Fibroblast of skin of abdomen (primary cell): ENCODE data around the gene RASSF3.
"Not testable (repeated sequence)": the region's sequence is repeated elsewhere in the genome, so short reads cannot be mapped to it uniquely, and the experiment has no call there.

ENCODE experiments used
- DNase-seq: peaks from one replicate; pipeline ENCODE4 v3.0.0-alpha.2; 2013

The RASSF3 gene

DNA sequence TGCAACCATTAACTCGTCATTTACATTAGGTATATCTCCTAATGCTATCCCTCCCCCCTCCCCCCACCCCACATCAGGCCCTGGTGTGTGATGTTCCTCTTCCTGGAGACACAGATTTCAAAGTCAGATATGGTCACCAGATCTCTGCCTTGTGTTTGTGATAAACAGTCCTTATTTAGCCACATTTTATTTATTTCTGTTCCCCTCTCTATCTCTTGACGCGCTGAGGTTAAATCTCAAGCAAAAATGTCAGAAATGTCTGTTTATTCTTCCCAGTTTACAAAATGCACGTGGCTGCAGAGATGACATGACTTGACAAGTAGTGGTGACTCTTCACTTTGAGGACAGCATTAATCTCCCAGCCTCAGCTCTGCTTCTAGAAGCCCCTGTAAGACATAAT lies 11.5 kb upstream of the RASSF3 start:
- DNase-seq = no peak

DNA sequence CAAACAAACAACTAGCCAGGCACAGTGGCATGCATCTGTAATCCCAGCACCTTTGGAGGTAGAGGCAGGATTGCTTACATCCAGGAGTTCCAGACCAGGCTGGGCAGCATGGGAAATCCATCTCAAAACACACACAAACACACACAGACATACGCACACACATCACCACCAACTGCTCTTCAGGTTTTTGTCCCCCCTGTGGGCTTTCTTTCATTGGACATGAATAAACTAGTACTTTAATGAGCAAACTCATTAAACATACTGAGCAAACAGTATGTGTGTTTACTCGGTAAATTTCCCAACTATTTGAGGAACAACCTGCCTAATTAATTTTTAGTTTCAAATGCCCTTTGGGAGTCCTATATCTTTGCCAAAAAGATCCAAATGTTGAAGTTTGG lies 10.1 kb upstream of the RASSF3 start:
- DNase-seq = no peak

DNA sequence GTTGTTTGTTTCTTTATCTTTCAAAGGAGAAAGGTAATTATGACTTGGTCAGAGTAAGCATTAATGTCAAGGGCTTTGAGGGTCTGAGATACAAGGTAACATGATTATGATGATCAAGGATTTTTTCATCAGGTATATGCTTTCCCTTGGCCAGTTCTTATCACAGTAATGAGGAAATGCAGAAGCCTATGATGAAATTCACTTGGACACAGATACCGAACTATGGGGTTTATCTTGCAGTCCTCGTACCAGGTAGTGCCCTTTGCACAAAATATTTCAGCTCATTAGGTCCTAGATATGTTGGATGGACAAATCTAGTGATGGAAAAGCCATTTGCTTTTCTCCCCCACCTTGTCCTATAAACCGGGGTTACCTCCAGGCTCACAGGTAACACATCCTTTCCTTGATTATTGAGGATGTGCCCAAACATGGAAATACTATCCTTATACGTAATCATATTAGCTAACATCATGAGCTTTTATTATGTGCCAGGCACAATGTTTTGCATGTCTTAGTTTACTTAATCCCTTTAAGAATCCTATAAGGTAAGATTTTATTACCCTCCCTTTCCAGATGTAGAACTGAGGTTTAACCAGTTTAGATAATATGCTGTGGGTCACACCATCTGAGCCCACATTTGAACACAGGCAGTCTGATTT lies 7.0 kb upstream of the RASSF3 start:
- no peak for DNase-seq

DNA sequence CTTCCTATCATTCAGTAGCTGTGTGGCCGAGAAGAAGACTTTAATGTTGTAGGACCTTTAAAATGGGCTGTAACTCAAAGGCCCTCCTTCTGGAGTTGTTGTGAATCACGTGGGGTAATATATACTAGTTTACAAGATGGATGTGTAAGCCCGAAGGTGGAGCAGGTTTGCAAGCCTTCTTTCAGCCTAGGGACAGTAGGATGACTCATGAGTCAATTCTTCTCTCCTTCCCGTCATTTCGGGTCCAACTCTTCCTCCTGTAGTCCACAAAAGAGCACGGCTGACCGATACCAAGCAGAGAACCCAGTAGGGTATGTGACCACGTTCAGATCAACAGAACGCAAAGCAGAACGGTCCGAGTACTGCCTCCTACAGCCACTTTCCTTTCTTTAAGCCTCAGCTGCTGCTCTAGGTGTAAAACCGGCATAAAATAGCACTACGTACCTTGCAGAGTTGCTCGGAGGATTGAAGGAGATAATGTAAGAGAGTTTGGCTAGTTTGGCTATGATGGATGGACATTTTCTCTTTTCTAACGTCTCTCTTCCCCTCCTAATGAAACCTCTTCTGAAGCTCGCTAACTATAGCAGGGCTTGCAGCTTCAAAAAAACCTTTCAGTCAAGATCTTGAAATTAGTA lies 1.3 kb upstream of the RASSF3 start:
- DNase-seq = no peak

DNA sequence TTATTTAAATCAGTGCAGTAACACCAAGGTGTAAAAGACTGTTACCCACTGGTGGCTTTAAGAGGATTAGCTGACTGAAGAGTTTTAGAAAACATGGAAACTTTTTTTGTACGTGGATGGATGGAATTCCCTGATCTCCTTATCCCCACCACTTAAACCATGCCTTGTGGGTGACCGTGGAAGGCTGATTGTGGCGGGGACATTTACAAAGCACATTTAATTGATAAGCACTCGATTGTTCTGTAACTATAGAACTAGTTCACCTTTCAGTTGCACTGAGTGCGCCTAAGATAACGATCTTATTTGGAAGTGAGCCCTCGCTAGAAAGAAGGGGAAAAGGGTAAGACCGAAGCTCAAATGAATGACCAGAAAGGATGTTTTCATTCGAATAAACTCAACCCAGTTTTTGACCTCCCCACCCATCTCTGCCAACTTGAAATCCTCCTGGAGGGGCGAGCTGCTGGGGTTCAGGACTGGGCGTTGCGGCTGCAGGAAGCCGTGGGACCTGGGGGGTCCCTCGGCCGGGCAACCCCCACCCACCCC lies 688 bp upstream of the RASSF3 start:
- no peak for DNase-seq

DNA sequence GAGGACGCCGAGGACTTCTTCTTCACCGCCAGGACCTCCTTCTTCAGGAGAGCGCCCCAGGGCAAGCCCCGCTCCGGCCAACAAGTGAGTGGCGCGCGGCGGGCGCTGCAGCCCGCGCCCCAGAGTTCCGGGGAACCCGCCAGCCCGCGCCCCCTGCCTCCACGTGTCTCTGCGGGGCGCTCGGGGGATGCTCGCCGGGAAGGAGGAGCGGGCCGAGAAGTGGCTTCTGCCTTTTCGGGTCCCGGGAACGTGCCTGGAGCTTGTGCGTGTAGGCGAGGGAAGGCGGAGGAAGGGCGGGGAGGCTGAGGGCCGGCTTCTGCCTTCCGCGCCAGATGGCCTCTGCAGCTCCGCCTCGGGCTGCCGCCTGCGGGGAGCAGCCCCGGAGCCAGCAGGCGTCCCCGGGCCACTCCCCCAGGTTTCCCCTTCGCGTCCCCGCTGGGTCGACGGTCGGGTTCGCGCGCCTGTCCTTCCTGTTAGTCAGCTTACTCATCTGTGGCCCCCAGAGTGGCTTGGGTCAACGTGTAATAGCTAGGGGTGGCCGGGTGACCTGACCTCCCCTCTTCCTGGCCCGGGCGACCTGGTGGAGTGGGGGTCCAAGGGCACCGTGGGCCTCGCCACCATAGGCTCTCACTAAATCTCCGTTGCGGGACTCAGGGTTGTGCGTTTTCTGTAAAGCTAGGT lies 505 bp downstream of the RASSF3 start:
- DNase-seq = peak; percentile 50

DNA sequence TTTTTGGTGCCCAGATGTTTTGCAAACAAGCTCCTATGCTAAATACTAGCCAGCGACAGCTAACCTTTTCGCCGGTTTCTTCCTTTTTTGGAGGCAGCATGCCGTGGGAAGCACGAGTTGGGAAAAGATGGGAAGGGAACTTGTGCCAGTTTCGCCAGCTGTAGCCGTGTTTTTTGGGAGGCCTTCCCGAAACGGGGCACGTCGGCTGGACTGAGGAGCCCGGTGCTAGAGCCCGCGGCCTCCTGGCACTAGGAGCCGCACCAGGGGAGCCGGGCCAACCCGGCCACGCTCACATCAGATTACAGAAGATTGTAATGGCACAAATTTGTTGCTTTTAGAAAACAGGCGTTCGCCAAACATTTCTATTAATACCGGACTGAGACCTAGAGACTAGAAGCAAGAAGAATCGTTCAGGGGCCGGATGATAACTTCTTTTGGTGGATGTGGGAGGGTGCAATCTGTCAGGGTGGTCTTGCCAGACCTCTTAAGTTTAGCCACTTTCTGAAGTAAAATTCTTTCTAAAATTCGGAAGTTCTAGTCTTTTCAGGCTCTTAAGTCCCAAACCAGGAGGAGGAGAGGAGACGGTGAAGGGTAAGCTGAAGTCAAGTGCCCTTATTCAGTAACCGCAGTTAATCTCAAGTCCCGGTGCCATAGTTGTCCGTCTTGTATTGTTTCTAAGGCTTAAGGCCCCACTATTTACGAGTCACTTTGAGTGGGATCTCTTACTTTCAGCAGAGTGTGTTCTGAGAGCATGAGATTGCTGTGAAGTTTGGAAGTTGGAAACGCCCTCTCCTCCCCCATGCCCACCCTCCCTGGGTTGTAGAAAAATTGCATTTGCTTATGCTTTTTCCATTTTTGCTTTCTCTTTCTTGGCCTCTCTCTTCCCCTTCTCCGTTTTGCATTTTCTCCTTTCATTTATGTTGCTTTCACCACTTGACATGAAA lies 1.3 kb downstream of the RASSF3 start:
- no peak for DNase-seq

DNA sequence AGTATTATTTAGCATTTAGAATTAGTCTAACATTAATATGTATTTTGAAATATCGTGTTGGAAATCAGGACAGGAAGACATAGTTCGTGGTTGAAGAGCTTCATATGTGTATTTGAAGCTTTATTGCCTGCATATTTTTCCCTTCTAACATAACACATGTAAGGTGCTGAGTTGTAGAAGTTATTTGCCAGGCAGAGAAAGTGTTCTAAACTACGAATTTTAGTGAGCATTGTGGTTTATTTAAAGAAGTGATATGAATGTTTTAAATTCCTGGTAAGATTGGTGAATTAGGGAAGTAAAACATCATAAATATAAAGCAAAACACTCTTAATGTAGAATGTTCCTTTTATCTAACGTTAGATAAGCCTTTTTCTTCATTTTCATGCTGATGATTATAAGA lies 2.5 kb downstream of the RASSF3 start:
- no peak for DNase-seq

DNA sequence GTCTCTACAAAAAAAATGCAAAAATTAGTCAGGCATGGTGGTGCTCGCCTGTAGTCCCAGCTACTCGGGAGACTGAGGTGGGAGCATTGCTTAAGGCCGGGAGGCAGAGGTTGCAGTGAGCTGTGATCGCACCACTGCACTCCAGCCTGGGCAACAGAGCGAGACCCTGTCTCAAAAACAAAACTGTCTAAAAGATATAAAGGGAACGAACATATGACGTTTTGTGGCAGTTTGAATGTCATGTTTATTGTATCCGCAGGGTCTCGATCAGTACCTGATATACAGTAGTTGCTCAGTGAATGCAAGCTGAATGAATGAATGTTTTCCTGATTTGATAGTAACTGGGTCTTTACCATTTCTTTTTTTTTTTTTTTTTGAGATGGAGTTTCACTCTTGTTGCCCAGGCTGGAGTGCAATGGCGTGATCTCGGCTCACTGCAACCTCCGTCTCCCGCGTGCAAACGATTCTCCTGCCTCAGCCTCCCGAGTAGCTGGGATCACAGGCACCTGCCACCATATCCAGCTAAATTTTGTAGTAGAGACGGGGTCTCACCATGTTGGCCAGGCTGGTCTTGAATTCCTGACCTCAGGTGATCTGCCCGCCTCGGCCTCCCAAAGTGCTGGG lies 3.6 kb downstream of the RASSF3 start:
- DNase-seq = not testable (repeated sequence)

DNA sequence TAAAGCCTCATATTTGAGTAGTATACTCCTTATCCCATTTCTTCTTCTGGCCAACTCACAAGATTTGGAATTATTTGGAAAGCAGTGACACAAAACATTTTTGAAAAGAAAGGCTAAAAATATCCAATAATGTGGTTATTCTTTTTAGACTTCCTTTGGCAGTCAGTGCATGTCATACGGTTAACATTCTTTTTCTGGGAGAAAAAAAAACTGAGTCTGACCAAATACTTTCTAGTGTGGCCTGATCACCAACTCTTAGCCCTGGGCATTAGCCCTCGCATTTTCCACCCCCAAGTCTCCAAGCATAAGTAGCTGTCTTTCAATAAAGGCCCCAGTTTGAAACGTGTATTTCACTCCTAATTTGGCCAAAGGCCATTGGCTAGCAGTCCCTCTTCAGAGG lies 5.9 kb downstream of the RASSF3 start:
- DNase-seq = no peak

DNA sequence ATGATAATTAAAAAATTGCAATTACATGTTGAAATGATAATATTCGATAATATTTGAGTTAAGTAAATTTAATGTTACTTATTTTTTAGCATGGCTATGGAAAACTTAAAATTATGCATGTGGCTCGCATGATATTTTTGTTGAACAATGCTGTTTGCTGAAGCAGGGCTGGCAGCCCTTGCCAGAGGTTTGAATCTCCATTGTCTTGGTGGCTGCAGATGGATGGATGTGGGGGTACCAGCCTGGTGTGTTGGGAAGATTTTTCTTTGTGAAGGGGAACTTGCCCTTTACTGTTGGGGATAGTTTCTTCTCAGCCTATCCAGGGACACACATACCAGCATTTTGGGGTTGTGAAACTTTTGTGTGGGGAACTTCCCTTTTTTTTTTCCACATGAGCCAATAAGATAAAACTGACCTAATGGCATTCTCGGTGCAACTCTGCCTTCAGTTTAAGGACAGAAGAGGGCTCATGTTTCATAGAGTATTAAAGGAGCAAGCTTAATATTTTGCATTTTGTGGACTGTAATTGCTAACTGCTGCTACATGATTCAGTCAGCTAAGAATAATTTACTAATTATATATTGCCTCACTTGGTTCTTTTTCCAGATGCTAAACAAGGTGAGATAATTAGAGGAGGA lies 8.8 kb downstream of the RASSF3 start:
- peak; percentile 70 for DNase-seq

DNA sequence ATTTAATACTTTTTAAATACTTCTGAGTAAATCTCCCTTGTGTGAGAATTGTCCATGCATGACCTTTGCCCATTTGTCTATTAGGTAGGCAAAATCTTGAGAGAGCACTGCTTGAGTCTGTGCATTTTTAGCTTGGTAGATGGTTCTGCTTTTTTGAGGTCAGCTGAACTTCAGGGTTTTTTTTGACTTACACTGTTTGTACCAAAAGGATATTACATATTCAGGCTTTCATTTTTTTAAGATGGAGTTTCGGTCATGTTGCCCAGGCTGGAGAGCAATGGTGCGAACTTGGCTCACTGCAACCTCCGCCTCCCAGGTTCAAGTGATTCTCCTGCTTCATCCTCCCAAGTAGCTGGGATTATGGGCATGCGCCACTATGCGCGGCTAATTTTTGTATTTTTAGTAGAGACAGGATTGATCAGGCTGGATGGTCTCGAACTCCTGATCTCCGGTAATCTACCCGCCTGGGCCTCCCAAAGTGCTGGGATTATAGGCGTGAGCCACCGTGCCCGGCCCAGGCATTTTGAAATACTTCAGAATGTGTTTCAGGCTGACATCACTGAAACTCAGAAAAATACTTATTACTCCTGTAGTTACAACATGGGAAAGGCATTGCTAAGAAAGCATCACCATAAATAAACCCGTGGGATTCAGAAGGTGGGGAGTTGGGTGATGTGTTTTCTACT lies 11.1 kb downstream of the RASSF3 start:
- DNase-seq = peak; percentile 41

DNA sequence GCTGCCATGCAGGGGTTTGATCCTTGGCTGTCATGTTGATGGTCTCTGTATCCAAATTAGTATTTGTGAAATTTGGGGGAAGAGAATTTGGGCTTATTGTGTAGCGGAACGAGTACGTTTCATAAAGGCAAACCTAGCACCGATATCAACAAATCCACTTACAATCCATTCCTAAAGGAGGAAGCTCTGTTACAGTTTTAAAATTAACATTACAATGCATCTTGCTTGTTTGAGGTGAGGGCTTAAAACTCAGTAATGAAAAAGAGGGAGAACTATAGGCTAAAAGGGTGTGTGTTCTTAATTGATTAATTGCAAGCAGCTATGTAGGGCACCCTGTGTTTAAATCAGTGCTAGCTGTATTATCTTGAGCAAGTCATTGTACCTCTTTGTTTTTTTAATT lies 13.7 kb downstream of the RASSF3 start:
- no peak for DNase-seq

DNA sequence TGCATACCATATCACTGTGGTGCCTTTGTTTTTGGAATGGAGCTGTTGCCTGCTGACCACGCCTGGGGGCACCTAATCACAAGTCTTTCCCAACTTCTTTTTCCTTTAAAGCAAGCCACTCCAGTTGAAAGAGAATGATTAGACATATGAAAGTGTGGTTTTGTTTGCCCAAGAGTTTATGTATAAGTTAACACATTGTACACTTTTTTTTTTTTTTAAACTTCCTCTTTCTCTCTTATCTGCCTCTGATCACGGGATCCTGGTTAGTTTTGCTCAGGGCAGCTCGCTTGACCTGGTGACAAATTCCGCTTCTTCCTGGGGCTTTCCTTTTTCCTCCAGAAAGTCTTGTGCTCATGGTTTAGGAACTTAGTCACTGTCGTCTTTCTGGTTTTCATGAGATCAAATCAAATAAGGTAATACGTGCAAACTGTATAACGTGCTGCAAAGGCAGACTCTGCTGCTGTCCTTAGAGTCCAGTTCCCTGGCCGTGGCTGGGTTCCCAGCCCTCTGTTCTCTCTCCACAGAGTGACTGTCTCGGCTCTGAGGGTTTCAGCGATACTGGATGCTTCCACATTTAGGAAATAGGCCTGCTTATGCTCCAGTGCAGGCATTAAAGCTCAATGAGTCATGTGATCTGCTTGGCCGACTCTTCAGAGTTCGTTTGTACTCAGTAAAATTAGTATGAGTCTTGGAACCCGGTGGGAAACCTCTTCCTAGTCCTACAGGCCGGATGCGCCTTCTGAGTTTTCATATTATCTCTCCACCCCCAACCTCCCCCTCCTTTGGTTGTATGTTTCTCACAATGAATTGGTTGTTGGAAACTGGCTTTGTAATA lies 15.2 kb downstream of the RASSF3 start:
- peak; percentile 89 for DNase-seq

DNA sequence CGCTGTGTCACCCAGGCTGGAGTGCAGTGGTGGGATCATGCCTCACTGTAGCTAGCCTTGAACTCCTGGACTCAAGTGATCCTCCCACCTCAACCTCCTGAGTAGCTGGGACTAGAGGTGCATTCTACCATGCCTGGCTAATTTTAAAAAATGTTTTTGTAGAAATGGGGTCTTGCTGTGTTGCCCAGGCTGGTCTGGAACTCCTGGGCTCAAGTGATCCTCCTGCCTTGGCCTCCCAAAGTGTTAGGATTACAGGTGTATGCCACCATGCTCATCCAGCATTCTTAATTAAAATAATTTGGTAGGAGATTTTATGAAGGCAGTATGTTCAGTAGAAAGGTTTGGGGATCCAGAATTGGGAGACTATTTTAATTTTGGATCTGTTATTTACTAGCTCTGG lies 16.3 kb downstream of the RASSF3 start:
- DNase-seq = not testable (repeated sequence)

DNA sequence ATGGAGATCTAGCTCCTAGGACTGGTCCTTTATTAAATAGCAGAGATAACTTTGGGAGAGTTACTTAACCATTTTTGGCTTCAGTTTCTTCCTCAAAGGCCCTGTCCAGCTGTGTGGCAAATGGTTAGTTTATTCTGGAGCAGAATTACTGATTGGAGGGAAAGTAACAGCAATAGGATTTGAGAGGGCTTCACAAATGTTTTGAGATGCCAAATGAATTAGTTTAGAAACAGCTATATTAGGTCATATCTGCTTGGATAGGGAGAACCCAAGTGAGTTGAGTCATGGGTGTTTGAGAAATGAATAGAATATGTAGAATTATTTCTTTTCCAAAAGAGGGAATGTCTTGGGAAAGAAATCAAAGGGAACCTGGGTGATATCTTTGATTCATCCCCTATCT lies 17.5 kb downstream of the RASSF3 start:
- DNase-seq = peak; percentile 80

DNA sequence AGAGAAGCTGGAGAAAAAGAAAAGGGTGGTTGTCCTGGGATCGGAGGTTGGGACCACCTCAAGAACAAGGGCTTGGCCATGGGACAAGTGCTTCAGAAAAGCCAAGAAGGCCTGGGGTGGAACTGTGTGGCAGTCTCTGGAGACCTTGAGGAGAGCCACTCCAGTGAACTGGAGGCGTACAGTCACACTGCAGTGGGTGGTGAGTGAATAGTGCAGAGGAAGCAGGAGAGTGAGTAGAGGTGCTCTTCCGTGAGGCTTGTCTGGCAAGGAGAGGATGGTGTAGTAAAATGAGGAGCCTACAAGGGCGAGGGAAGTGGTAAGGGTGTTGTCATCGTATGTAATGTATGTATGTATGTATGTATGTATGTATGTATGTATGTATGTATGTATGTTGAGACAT lies 20.9 kb downstream of the RASSF3 start:
- DNase-seq = no peak

DNA sequence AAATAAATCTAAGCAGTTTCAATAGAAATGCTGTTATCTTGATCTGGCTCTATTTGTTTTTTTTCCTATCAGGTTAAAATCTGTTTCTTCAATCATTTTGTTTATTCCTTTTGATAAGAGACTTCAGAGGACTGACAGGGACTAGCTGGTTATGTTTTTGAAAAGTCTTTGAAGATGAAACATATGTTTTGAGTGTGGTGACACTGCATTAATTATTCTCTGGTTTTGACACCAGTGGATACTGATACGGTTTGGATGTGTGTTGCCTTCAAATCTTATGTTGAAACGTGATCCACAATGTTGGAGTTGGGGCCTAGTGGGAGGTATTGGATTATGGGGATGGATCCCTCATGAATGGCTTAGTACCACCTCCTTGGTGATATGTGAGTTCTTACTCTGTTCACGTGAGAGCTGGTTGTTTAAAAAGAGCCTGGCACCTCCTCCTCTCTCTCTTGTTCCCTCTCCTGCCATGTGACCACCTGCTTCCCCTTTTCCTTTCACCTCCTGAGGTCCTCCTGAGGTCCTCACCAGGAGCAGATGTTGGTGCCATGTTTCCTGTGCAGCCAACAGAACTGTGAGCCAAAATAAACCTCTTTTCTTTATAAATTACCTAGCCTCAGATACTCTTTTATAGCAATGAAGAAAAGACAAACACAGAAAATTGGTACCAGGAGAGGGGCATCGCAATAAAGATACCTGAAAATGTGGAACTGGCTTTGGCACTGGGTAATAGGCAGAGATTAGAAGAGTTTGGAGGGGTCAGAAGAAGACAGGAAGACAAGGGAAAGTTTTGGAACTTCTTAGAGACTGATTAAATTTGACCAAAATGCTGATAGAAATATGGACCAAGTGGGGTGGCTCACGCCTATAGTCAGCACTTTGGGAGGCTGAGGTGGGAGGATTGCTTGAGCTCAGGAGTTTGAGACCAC lies 23.0 kb downstream of the RASSF3 start:
- no peak for DNase-seq

DNA sequence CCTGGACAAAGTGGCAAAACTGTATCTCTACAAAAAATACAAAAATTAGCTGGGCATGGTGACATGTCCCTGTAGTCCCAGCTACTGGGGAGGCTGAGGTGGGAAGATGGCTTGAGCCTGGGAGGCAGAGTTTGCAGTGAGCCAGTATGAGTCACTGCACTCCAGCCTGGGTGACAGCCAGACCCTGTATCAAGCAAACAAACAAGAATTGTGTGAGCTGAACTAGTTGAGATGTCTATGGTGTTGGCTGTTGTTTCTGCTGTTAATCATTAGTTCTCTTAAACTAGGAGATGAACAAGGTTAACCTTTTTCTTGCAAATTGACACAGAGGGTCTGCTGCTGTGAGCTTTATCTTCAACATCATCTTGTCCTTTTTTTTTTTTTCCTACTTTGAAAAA lies 23.6 kb downstream of the RASSF3 start:
- peak; percentile 47 for DNase-seq
